ENCODE results near the gene SH3BP4.

DNA sequence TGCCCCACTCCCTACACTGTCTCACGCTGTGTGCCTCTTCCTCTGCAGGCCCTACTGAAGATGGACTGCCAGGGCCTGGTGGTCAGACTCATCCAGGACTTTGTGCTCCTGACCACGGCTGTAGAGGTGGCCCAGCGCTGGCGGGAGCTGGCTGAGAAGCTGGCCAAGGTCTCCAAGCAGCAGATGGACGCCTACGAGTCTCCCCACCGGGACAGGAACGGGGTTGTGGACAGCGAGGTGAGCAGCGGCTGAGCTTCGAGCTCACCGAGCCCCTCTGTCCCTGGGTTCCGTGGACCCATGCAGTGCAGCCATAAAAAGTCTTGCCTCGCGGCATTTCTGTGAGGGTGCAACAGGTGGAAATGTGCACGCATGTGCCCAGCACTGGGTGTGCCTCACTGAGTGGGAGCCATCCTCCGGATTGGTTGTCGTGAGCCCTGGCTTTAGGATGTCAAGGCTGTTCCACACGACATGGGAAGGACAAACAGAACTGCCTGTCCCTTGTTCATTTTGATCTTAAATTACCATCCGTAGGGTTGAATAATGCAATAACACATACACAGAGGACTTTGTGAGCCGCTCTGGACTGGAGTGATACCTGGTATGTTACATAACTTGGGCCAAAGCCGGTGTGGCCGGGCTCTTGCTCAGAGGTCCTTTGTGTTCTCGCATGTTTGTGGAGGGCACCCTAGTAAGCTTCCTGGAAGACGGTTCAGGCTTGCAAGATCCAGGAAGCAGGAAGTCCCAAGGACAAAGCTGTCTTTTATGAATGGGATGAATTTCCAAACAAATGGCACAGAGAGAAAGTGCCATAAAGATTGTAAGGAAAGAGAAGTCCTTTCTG lies 100.9 kb downstream of the SH3BP4 start:
- no peak for TF ChIP-seq ZNF383 (CRISPR knock-in tag; IDR thresholded peaks at IDR 0.05; ENCODE audit: borderline replicate concordance)
- TF ChIP-seq TCF7L2 (IDR thresholded peaks at IDR 0.05; ENCODE audit: low read depth, low read length), result no peak
- TF ChIP-seq, protein P1, sequence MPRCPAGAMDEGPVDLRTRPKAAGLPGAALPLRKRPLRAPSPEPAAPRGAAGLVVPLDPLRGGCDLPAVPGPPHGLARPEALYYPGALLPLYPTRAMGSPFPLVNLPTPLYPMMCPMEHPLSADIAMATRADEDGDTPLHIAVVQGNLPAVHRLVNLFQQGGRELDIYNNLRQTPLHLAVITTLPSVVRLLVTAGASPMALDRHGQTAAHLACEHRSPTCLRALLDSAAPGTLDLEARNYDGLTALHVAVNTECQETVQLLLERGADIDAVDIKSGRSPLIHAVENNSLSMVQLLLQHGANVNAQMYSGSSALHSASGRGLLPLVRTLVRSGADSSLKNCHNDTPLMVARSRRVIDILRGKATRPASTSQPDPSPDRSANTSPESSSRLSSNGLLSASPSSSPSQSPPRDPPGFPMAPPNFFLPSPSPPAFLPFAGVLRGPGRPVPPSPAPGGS (CRISPR knock-in tag; IDR thresholded peaks at IDR 0.05), result no peak
- TF ChIP-seq ZFYVE20 (CRISPR knock-in tag; IDR thresholded peaks at IDR 0.05; ENCODE audit: borderline replicate concordance, low read depth), result no peak
- TF ChIP-seq ZNF788 (CRISPR knock-in tag; IDR thresholded peaks at IDR 0.05; ENCODE audit: borderline replicate concordance), result no peak
- no peak for TF ChIP-seq RXRA (CRISPR knock-in tag; IDR thresholded peaks at IDR 0.05)
- TF ChIP-seq JUNB (CRISPR knock-in tag; IDR thresholded peaks at IDR 0.05; ENCODE audit: borderline replicate concordance), result no peak

All from HepG2 (cell line).